Ovary (tissue), 9 donors: ENCODE measurements around the gene ABLIM2. TPM values are rescaled to one million over a fixed set of nuclear protein-coding genes. Genes with fewer than 3 reads are reported as not detected.

Source experiments
- DNase-seq, 5 donors: peaks; one replicate each; pipeline ENCODE4 v3.0.0-alpha.2; 2019 to 2020
- H3K27ac ChIP-seq, 2 donors: fragments of 200-600 bp; one replicate each; pipeline versions ENCODE4 v1.5.1 to v1.8.0; 2019 to 2022
- H3K27me3 ChIP-seq: fragments of 200-600 bp; one replicate; pipeline ENCODE4 v1.8.0; 2022
- H3K36me3 ChIP-seq: fragments of 200-600 bp; sonication (generic); one replicate; pipeline ENCODE4 v1.5.1; 2019
- H3K4me1 ChIP-seq: one replicate; pipeline ENCODE4 v1.8.1; 2013; ENCODE audit warnings: mild to moderate bottlenecking, moderate library complexity; ENCODE audit not compliant: insufficient read depth
- H3K4me3 ChIP-seq: fragments of 200-600 bp; sonication (generic); one replicate; pipeline ENCODE4 v1.5.1; 2017
- H3K9me3 ChIP-seq, 2 donors: fragments of 200-600 bp in 1 of 2; sonication (generic) in 1 of 2; one replicate each; pipeline versions ENCODE4 v1.5.1 to v1.8.1; 2013 to 2019; ENCODE audit warnings: mild to moderate bottlenecking in 1 of 2, moderate library complexity in 1 of 2
- EP300 ChIP-seq: sonication (generic); formaldehyde crosslinking; IDR thresholded peaks from one replicate; pipeline ENCODE4 v1.6.1; 2017; ENCODE audit warnings: antibody characterized with exemption
- POLR2A ChIP-seq: fragments of 450-650 bp; IDR thresholded peaks from one replicate; pipeline ENCODE4 v1.6.1; 2017; ENCODE audit warnings: antibody characterized with exemption, mild to moderate bottlenecking, moderate library complexity
- WGBS, 3 donors: extraction: QIAGEN DNeasy Blood & Tissue Kit in 1 of 3; methylation state at CpG; one replicate each; pipeline versions ENCODE4 v1.1.5 to v1.1.7; 2013 to 2017; 5-methylcytosine and 5-hydroxymethylcytosine counted together
- intact Hi-C, 4 donors: fragments of 100-400 bp; cut with DNase I; formaldehyde crosslinking; loops; one replicate each; pipeline versions ENCODE4 v1.11.0 to v1.15.1; 2022 to 2023
- polyA plus RNA-seq, 2 donors: library from polyadenylated mRNA; stranded (reverse); fragments of 200-250 nt in 1 of 2; fragments of 350-450 nt in 1 of 2; fragmentation: Illumina TruSeq in 1 of 2; extraction: RNeasy Lipid Tissue Mini Kit (QIAGEN cat#74804) in 1 of 2; gene quantifications; one replicate each; pipeline ENCODE4 v1.2.3, GENCODE V29; 2013 to 2014
- total RNA-seq, 7 donors: library from RNA; depleted of rRNA in 2 of 7; stranded (reverse); fragments of >200 nt in 2 of 7; fragmentation: NEBNext Ultra II Directional in 3 of 7; extraction: Animal tissue kit (Norgen Biotek cat#: 25700) in 3 of 7; gene quantifications; one replicate each; pipeline versions ENCODE4 v1.1.0 to v1.2.4, GENCODE V29; 2016 to 2023
- TF ChIP-seq, protein P1 (sequence below), 3 donors: fragments of 450-650 bp in 2 of 3; fragments of 200-600 bp in 1 of 3; IDR thresholded peaks; one replicate each; pipeline versions ENCODE4 v1.5.1 to v1.8.0; 2016 to 2022; ENCODE audit warnings: antibody characterized with exemption in 3 of 3, mild to moderate bottlenecking in 1 of 3
- donor health status: DM: no; HTN: no; CAD: no; lungs with moderate emphysema.
- donor health status: DM: no; HTN: no; CAD: no.
- donor health status: Bipolar disorder and iron deficiency.
- donor health status: DM: yes; HTN: yes; CAD: no.
- donor health status: DM: no; HTN: no; CAD: no.
- donor health status: DM: yes; HTN: yes; CAD: no.

The ABLIM2 gene
- total and polyA plus RNA-seq, 9 donors = 0.81 to 7.9 (median 2.1) TPM

- WGBS, 3 donors = 71 to 78% (median 74%) methylated on average over 18 of the region's 18 CpGs
- Histone ChIP-seq H3K36me3 (no peaks in the 10 kb centered on the region), H3K27ac (no peak overlapping the region), H3K27me3 (no peaks in the 10 kb centered on the region), H3K9me3 (no peaks in the 10 kb centered on the region), H3K4me1 (no peaks in the 10 kb centered on the region), H3K4me3 (no peak overlapping the region)
- TF ChIP-seq POLR2A (no peak), EP300 (no peak)
- TF ChIP-seq, protein P1, sequence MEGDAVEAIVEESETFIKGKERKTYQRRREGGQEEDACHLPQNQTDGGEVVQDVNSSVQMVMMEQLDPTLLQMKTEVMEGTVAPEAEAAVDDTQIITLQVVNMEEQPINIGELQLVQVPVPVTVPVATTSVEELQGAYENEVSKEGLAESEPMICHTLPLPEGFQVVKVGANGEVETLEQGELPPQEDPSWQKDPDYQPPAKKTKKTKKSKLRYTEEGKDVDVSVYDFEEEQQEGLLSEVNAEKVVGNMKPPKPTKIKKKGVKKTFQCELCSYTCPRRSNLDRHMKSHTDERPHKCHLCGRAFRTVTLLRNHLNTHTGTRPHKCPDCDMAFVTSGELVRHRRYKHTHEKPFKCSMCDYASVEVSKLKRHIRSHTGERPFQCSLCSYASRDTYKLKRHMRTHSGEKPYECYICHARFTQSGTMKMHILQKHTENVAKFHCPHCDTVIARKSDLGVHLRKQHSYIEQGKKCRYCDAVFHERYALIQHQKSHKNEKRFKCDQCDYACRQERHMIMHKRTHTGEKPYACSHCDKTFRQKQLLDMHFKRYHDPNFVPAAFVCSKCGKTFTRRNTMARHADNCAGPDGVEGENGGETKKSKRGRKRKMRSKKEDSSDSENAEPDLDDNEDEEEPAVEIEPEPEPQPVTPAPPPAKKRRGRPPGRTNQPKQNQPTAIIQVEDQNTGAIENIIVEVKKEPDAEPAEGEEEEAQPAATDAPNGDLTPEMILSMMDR (IDR thresholded peaks at IDR 0.05) = no peak
- intact Hi-C loops = no loop called here
- no peak for DNase-seq
Measured at GRCh38 chr4:8130346-8131066, 28.1 kb downstream of the ABLIM2 start.

- Histone ChIP-seq H3K9me3 (no peaks in the 10 kb centered on the region), H3K4me1 (no peaks in the 10 kb centered on the region), H3K27me3 (no peaks in the 10 kb centered on the region), H3K36me3 (no peaks in the 10 kb centered on the region), H3K27ac (no peak overlapping the region), H3K4me3 (no peak overlapping the region)
- intact Hi-C loops = no loop called here
- no peak for DNase-seq
- no peak for TF ChIP-seq POLR2A
- TF ChIP-seq, protein P1 (IDR thresholded peaks at IDR 0.05) = no peak
- TF ChIP-seq EP300 = no peak
- 84 to 88% (median 88%) methylated on average over 6 of the region's 6 CpGs for WGBS, 3 donors
Measured at GRCh38 chr4:8129785-8130184, 28.8 kb downstream of the ABLIM2 start.

- intact Hi-C loops = no loop called here
- 86 to 92% (median 88%) methylated on average over 11 of the region's 11 CpGs for WGBS, 3 donors
- H3K27ac ChIP-seq = no peak overlapping the region
- no peak overlapping the region for H3K4me3 ChIP-seq
- H3K27me3 ChIP-seq = no peaks in the 10 kb centered on the region
- H3K9me3 ChIP-seq = no peaks in the 10 kb centered on the region
- H3K36me3 ChIP-seq = no peaks in the 10 kb centered on the region
- DNase-seq = no peak
- H3K4me1 ChIP-seq = no peaks in the 10 kb centered on the region
- no peak for TF ChIP-seq POLR2A
Measured at GRCh38 chr4:8129136-8129535, 29.5 kb downstream of the ABLIM2 start.

DNA sequence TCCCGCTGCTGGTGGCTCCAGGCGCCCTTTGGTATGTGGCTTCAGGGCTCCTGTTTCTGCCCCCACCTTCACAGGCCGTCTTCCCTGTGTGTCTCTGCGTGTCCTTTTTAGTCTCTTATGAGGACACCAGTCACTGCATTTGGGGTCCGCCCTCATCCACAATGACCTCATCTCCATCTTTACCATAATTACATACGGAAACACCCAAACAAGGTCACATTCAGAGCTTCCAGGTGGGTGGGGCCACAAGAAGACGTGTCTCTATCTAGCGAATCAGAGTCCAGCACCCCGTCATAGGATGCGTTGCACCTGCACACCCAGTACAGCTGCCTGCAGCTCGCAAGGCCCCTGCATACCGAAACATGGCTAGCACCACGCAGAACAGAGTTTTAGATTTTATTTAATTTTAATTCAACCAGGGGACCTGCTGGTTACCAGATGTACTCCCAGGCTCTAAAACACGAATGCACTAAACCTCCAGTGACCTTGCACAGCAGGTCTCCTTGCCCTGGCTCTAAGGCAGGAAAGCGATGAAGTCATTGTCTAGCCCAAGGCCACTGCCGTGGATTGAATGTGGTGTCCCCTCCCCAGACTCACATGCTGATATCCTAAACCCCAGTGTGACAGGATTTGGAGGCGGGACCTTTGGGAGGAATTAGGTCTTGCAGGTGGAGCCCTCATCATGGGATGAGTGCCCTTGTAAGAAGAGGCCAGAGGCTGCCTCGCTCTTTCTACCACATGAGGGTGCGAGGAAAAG is 30.3 kb downstream of the ABLIM2 start:
- no peaks in the 10 kb centered on the region for H3K36me3 ChIP-seq
- DNase-seq = no peak
- H3K27ac ChIP-seq = no peak overlapping the region
- H3K4me3 ChIP-seq = no peak overlapping the region
- no peaks in the 10 kb centered on the region for H3K9me3 ChIP-seq
- intact Hi-C loops = no loop called here
- TF ChIP-seq EP300 (no peak), POLR2A (no peak)
- TF ChIP-seq, protein P1 (IDR thresholded peaks at IDR 0.05) = no peak
- WGBS, 3 donors = 69 to 83% (median 74%) methylated on average over 19 of the region's 19 CpGs
- H3K27me3 ChIP-seq = no peaks in the 10 kb centered on the region
- H3K4me1 ChIP-seq = no peaks in the 10 kb centered on the region
